Stimulated activated CD4-positive, alpha-beta T cell treated with anti-CD3 and anti-CD28 coated beads, Interleukin-4, amount 100 ng/mL, for 24 hours (primary cell): ENCODE measurements around the gene FHOD1.
A peak's percentile ranks its signal among the peaks of the same experiment; 100 is the strongest.

ENCODE experiments used
- DNase-seq: peaks from one replicate; pipeline ENCODE4 v3.0.0-alpha.2; 2020

FHOD1 gene

GRCh38 chr16:67206838-67207248 is 40.4 kb downstream of the FHOD1 start:
- DNase-seq = no peak

- DNase-seq = no peak
Measured at GRCh38 chr16:67206129-67206837, 41.0 kb downstream of the FHOD1 start.

GRCh38 chr16:67204076-67204475 is 43.2 kb downstream of the FHOD1 start:
- no peak for DNase-seq

- DNase-seq = no peak
Measured at GRCh38 chr16:67202956-67203493, 44.3 kb downstream of the FHOD1 start.

- DNase-seq = no peak
Measured at GRCh38 chr16:67202426-67202825, 44.9 kb downstream of the FHOD1 start.

- no peak for DNase-seq
Measured at GRCh38 chr16:67201411-67202345, 45.6 kb downstream of the FHOD1 start.

- DNase-seq = no peak
Measured at GRCh38 chr16:67200491-67200890, 46.8 kb downstream of the FHOD1 start.

GRCh38 chr16:67199808-67200198 is 47.5 kb downstream of the FHOD1 start:
- DNase-seq = no peak

- no peak for DNase-seq
Measured at GRCh38 chr16:67199011-67199807, 48.1 kb downstream of the FHOD1 start, which contains the start of gene ELMO3. ELMO3 (plus strand) TSS chr16:67199131; CDS start chr16:67199327, 196 bp downstream.

GRCh38 chr16:67198238-67198734 is 49.0 kb downstream of the FHOD1 start:
- peak; percentile 28 for DNase-seq

GRCh38 chr16:67197704-67198103 is 49.6 kb downstream of the FHOD1 start:
- no peak for DNase-seq

- no peak for DNase-seq
Measured at GRCh38 chr16:67196881-67197280, 50.4 kb downstream of the FHOD1 start.

GRCh38 chr16:67195676-67196075 is 51.6 kb downstream of the FHOD1 start:
- no peak for DNase-seq

- no peak for DNase-seq
Measured at GRCh38 chr16:67194260-67194659, 53.0 kb downstream of the FHOD1 start.

- DNase-seq = no peak
Measured at GRCh38 chr16:67193536-67193935, 53.7 kb downstream of the FHOD1 start.

GRCh38 chr16:67192781-67193361 is 54.4 kb downstream of the FHOD1 start:
- no peak for DNase-seq

GRCh38 chr16:67191995-67192681 is 55.1 kb downstream of the FHOD1 start, which contains the start of gene E2F4:
E2F4 (plus strand) TSS chr16:67192155; CDS start chr16:67192228, 73 bp downstream.
- peak; percentile 90 for DNase-seq

GRCh38 chr16:67191411-67191994 is 55.8 kb downstream of the FHOD1 start:
- no peak for DNase-seq

- DNase-seq = no peak
Measured at GRCh38 chr16:67190448-67191399, 56.6 kb downstream of the FHOD1 start.

GRCh38 chr16:67190041-67190440 is 57.2 kb downstream of the FHOD1 start, which contains the start of gene EXOC3L1:
EXOC3L1 (minus strand) TSS chr16:67190136; CDS start chr16:67189676, 460 bp downstream.
- no peak for DNase-seq
